ENCODE data around the gene PEX1.

Gene PEX1

GRCh38 chr7:92513167-92513902 is 15.0 kb downstream of the PEX1 start:
- TF ChIP-seq POLR2A (IDR thresholded peaks at IDR 0.05; ENCODE audit: low read depth, low read length) (no peak), SPI1 (IDR thresholded peaks at IDR 0.05; ENCODE audit: low read depth, low read length) (no peak), TAF1 (IDR thresholded peaks at IDR 0.05; ENCODE audit: low read depth, low read length) (no peak), POLR2AphosphoS5 (IDR thresholded peaks at IDR 0.05; ENCODE audit: low read depth, low read length) (no peak), PAX5 (IDR thresholded peaks at IDR 0.05; ENCODE audit: insufficient read depth, low read length, severe bottlenecking) (no peak), POU2F2 (IDR thresholded peaks at IDR 0.05; ENCODE audit: low read depth, low read length) (no peak)
- FAIRE-seq, result no peak
- no peak for DNase-seq (ENCODE audit: insufficient read length, low spot score)

- FAIRE-seq, result no peak
- TF ChIP-seq POLR2AphosphoS5 (IDR thresholded peaks at IDR 0.05; ENCODE audit: low read depth, low read length) (no peak), POLR2A (IDR thresholded peaks at IDR 0.05; ENCODE audit: low read depth, low read length) (no peak), PAX5 (IDR thresholded peaks at IDR 0.05; ENCODE audit: insufficient read depth, low read length, severe bottlenecking) (no peak), TAF1 (IDR thresholded peaks at IDR 0.05; ENCODE audit: low read depth, low read length) (no peak), POU2F2 (IDR thresholded peaks at IDR 0.05; ENCODE audit: low read depth, low read length) (no peak), SPI1 (IDR thresholded peaks at IDR 0.05; ENCODE audit: low read depth, low read length) (no peak)
- DNase-seq (ENCODE audit: insufficient read length, low spot score), result no peak
Measured at GRCh38 chr7:92508946-92509345, 19.4 kb downstream of the PEX1 start.

GRCh38 chr7:92506363-92506762 is 22.0 kb downstream of the PEX1 start:
- no peak for FAIRE-seq
- no peak for DNase-seq (ENCODE audit: insufficient read length, low spot score)
- TF ChIP-seq PAX5 (IDR thresholded peaks at IDR 0.05; ENCODE audit: insufficient read depth, low read length, severe bottlenecking) (no peak), POLR2AphosphoS5 (IDR thresholded peaks at IDR 0.05; ENCODE audit: low read depth, low read length) (no peak), TAF1 (IDR thresholded peaks at IDR 0.05; ENCODE audit: low read depth, low read length) (no peak), POU2F2 (IDR thresholded peaks at IDR 0.05; ENCODE audit: low read depth, low read length) (no peak), SPI1 (IDR thresholded peaks at IDR 0.05; ENCODE audit: low read depth, low read length) (no peak), POLR2A (IDR thresholded peaks at IDR 0.05; ENCODE audit: low read depth, low read length) (no peak)

- TF ChIP-seq POU2F2 (IDR thresholded peaks at IDR 0.05; ENCODE audit: low read depth, low read length) (no peak), SPI1 (IDR thresholded peaks at IDR 0.05; ENCODE audit: low read depth, low read length) (no peak), POLR2A (IDR thresholded peaks at IDR 0.05; ENCODE audit: low read depth, low read length) (no peak), POLR2AphosphoS5 (IDR thresholded peaks at IDR 0.05; ENCODE audit: low read depth, low read length) (no peak)
- FAIRE-seq (no peak), DNase-seq (ENCODE audit: insufficient read length, low spot score) (no peak)
Measured at GRCh38 chr7:92504563-92504962, 23.8 kb downstream of the PEX1 start.

- TF ChIP-seq TAF1 (IDR thresholded peaks at IDR 0.05; ENCODE audit: low read depth, low read length), result no peak
- TF ChIP-seq SPI1 (IDR thresholded peaks at IDR 0.05; ENCODE audit: low read depth, low read length), result no peak
- TF ChIP-seq POLR2A (IDR thresholded peaks at IDR 0.05; ENCODE audit: low read depth, low read length), result no peak
- no peak for TF ChIP-seq POU2F2 (IDR thresholded peaks at IDR 0.05; ENCODE audit: low read depth, low read length)
- TF ChIP-seq PAX5 (IDR thresholded peaks at IDR 0.05; ENCODE audit: insufficient read depth, low read length, severe bottlenecking), result no peak
- TF ChIP-seq POLR2AphosphoS5 (IDR thresholded peaks at IDR 0.05; ENCODE audit: low read depth, low read length), result no peak
- FAIRE-seq (no peak), DNase-seq (ENCODE audit: insufficient read length, low spot score) (no peak)
Measured at GRCh38 chr7:92503767-92504166, 24.6 kb downstream of the PEX1 start.

GRCh38 chr7:92498557-92498956 is 29.8 kb downstream of the PEX1 start:
- no peak for TF ChIP-seq POLR2AphosphoS5 (IDR thresholded peaks at IDR 0.05; ENCODE audit: low read depth, low read length)
- no peak for TF ChIP-seq PAX5 (IDR thresholded peaks at IDR 0.05; ENCODE audit: insufficient read depth, low read length, severe bottlenecking)
- TF ChIP-seq POLR2A (IDR thresholded peaks at IDR 0.05; ENCODE audit: low read depth, low read length), result no peak
- no peak for TF ChIP-seq TAF1 (IDR thresholded peaks at IDR 0.05; ENCODE audit: low read depth, low read length)
- TF ChIP-seq POU2F2 (IDR thresholded peaks at IDR 0.05; ENCODE audit: low read depth, low read length), result no peak
- no peak for TF ChIP-seq SPI1 (IDR thresholded peaks at IDR 0.05; ENCODE audit: low read depth, low read length)
- DNase-seq (ENCODE audit: insufficient read length, low spot score) (no peak), FAIRE-seq (no peak)

- TF ChIP-seq POU2F2 (IDR thresholded peaks at IDR 0.05; ENCODE audit: low read depth, low read length), result no peak
- DNase-seq (ENCODE audit: insufficient read length, low spot score) (no peak), FAIRE-seq (peak; percentile 13)
Measured at GRCh38 chr7:92496876-92497275, 31.4 kb downstream of the PEX1 start.

- DNase-seq (ENCODE audit: insufficient read length, low spot score) (no peak), FAIRE-seq (no peak)
- no peak for TF ChIP-seq PAX5 (IDR thresholded peaks at IDR 0.05; ENCODE audit: insufficient read depth, low read length, severe bottlenecking)
- TF ChIP-seq POLR2A (IDR thresholded peaks at IDR 0.05; ENCODE audit: low read depth, low read length), result no peak
- no peak for TF ChIP-seq POLR2AphosphoS5 (IDR thresholded peaks at IDR 0.05; ENCODE audit: low read depth, low read length)
- TF ChIP-seq SPI1 (IDR thresholded peaks at IDR 0.05; ENCODE audit: low read depth, low read length), result no peak
- TF ChIP-seq POU2F2 (IDR thresholded peaks at IDR 0.05; ENCODE audit: low read depth, low read length), result no peak
- no peak for TF ChIP-seq TAF1 (IDR thresholded peaks at IDR 0.05; ENCODE audit: low read depth, low read length)
Measured at GRCh38 chr7:92489634-92490033, 38.7 kb downstream of the PEX1 start.

- no peak for TF ChIP-seq POLR2A (IDR thresholded peaks at IDR 0.05; ENCODE audit: low read depth, low read length)
- TF ChIP-seq SPI1 (IDR thresholded peaks at IDR 0.05; ENCODE audit: low read depth, low read length), result no peak
- no peak for TF ChIP-seq PAX5 (IDR thresholded peaks at IDR 0.05; ENCODE audit: insufficient read depth, low read length, severe bottlenecking)
- no peak for TF ChIP-seq TAF1 (IDR thresholded peaks at IDR 0.05; ENCODE audit: low read depth, low read length)
- FAIRE-seq (no peak), DNase-seq (ENCODE audit: insufficient read length, low spot score) (no peak)
Measured at GRCh38 chr7:92487804-92488203, 40.5 kb downstream of the PEX1 start.

GRCh38 chr7:92485974-92486373 is 42.3 kb downstream of the PEX1 start:
- DNase-seq (ENCODE audit: insufficient read length, low spot score) (no peak), FAIRE-seq (no peak)
- no peak for TF ChIP-seq POLR2A (IDR thresholded peaks at IDR 0.05; ENCODE audit: low read depth, low read length)
- no peak for TF ChIP-seq POLR2AphosphoS5 (IDR thresholded peaks at IDR 0.05; ENCODE audit: low read depth, low read length)
- no peak for TF ChIP-seq TAF1 (IDR thresholded peaks at IDR 0.05; ENCODE audit: low read depth, low read length)
- TF ChIP-seq PAX5 (IDR thresholded peaks at IDR 0.05; ENCODE audit: insufficient read depth, low read length, severe bottlenecking), result no peak
- no peak for TF ChIP-seq POU2F2 (IDR thresholded peaks at IDR 0.05; ENCODE audit: low read depth, low read length)
- TF ChIP-seq SPI1 (IDR thresholded peaks at IDR 0.05; ENCODE audit: low read depth, low read length), result no peak
